ENCODE measurements around the gene LRRC18. TPM values are rescaled to one million over a fixed set of nuclear protein-coding genes. Genes with fewer than 3 reads are reported as not detected.

The LRRC18 gene
- polyA plus RNA-seq, 1 experiment = not detected

GRCh38 chr10:48938990-48939536, 577 bp downstream of the LRRC18 start:
- no peak for TF ChIP-seq CTCF (IDR thresholded peaks at IDR 0.05; ENCODE audit: low read depth, low read length)
- ChIA-PET CTCF (no interaction called here), POLR2A (no interaction called here)
- H3K27me3 ChIP-seq (ENCODE audit: control insufficient read depth, insufficient read depth, low read length) = peaks cover 12% of the 10 kb centered on the region
- H3K9me3 ChIP-seq (ENCODE audit: control insufficient read depth, insufficient read depth, low read length) = no peaks in the 10 kb centered on the region
- no peak for DNase-seq (ENCODE audit: low read depth, low spot score)
- no peak overlapping the region for H3K27ac ChIP-seq (ENCODE audit: low read depth, low read length)
- no peak overlapping the region for H3K4me3 ChIP-seq (ENCODE audit: low read depth, low read length)

GRCh38 chr10:48938281-48938680, 1.4 kb downstream of the LRRC18 start:
- Histone ChIP-seq H3K27ac (ENCODE audit: low read depth, low read length) (no peak overlapping the region), H3K9me3 (ENCODE audit: control insufficient read depth, insufficient read depth, low read length) (no peaks in the 10 kb centered on the region), H3K4me3 (ENCODE audit: low read depth, low read length) (no peak overlapping the region), H3K27me3 (ENCODE audit: control insufficient read depth, insufficient read depth, low read length) (peaks cover 12% of the 10 kb centered on the region)
- ChIA-PET CTCF (no interaction called here), POLR2A (no interaction called here)
- no peak for DNase-seq (ENCODE audit: low read depth, low spot score)
- no peak for TF ChIP-seq CTCF (IDR thresholded peaks at IDR 0.05; ENCODE audit: low read depth, low read length)

GRCh38 chr10:48937796-48938195, 1.8 kb downstream of the LRRC18 start:
- DNase-seq (ENCODE audit: low read depth, low spot score) = no peak
- H3K4me3 ChIP-seq (ENCODE audit: low read depth, low read length) = no peak overlapping the region
- POLR2A ChIA-PET = no interaction called here

GRCh38 chr10:48935577-48935976, 4.1 kb downstream of the LRRC18 start:
- no peaks in the 10 kb centered on the region for H3K9me3 ChIP-seq (ENCODE audit: control insufficient read depth, insufficient read depth, low read length)
- POLR2A ChIA-PET = no interaction called here
- no peak overlapping the region for H3K4me3 ChIP-seq (ENCODE audit: low read depth, low read length)
- no peak for TF ChIP-seq CTCF (IDR thresholded peaks at IDR 0.05; ENCODE audit: low read depth, low read length)
- H3K27me3 ChIP-seq (ENCODE audit: control insufficient read depth, insufficient read depth, low read length) = peaks cover 12% of the 10 kb centered on the region
- no peak overlapping the region for H3K27ac ChIP-seq (ENCODE audit: low read depth, low read length)
- CTCF ChIA-PET = no interaction called here
- DNase-seq (ENCODE audit: low read depth, low spot score) = no peak

More at GRCh38 chr10:48937796-48938195, 1.8 kb downstream of the LRRC18 start:
- CTCF ChIA-PET = no interaction called here
- Histone ChIP-seq H3K27ac (ENCODE audit: low read depth, low read length) (no peak overlapping the region), H3K27me3 (ENCODE audit: control insufficient read depth, insufficient read depth, low read length) (peaks cover 12% of the 10 kb centered on the region), H3K9me3 (ENCODE audit: control insufficient read depth, insufficient read depth, low read length) (no peaks in the 10 kb centered on the region)
- TF ChIP-seq CTCF (IDR thresholded peaks at IDR 0.05; ENCODE audit: low read depth, low read length) = no peak

- H3K4me3 ChIP-seq (ENCODE audit: low read depth, low read length) = no peak overlapping the region
- ChIA-PET CTCF (no interaction called here), POLR2A (no interaction called here)
- TF ChIP-seq CTCF (IDR thresholded peaks at IDR 0.05; ENCODE audit: low read depth, low read length) = no peak
- no peak overlapping the region for H3K27ac ChIP-seq (ENCODE audit: low read depth, low read length)
- no peak for DNase-seq (ENCODE audit: low read depth, low spot score)
- H3K27me3 ChIP-seq (ENCODE audit: control insufficient read depth, insufficient read depth, low read length) = peaks cover 12% of the 10 kb centered on the region
- no peaks in the 10 kb centered on the region for H3K9me3 ChIP-seq (ENCODE audit: control insufficient read depth, insufficient read depth, low read length)
These were observed 4.8 kb downstream of the LRRC18 start for GRCh38 chr10:48934672-48935501.
